Neural progenitor cell (in vitro differentiated cells): ENCODE results near the gene FAM229A. TPM values are rescaled to one million over a fixed set of nuclear protein-coding genes. Genes with fewer than 3 reads are reported as not detected.
A peak's percentile ranks its signal among the peaks of the same experiment; 100 is the strongest.

Source experiments
- DNase-seq: peaks from one replicate; pipeline ENCODE4 v3.0.0-alpha.2; 2016; ENCODE audit warnings: low spot score
- H2AFZ ChIP-seq: fragments of 200-600 bp; sonication (generic); replicated peaks from 2 replicates; pipeline ENCODE4 v1.6.1; 2016; ENCODE audit warnings: antibody characterized with exemption
- H3F3A ChIP-seq: fragments of 200-600 bp; sonication (generic); 2 replicates; pipeline ENCODE4 v1.6.1; 2016; ENCODE audit warnings: antibody characterized with exemption, low read depth
- H3K27ac ChIP-seq: fragments of 200-600 bp; sonication (generic); 2 replicates; pipeline ENCODE4 v1.5.1; 2016; ENCODE audit warnings: mild to moderate bottlenecking
- H3K27me3 ChIP-seq: fragments of 200-600 bp; sonication (generic); 2 replicates; pipeline ENCODE4 v1.6.1; 2016; ENCODE audit warnings: mild to moderate bottlenecking, moderate library complexity
- H3K36me3 ChIP-seq: fragments of 200-600 bp; sonication (generic); 2 replicates; pipeline ENCODE4 v1.5.1; 2016
- H3K4me1 ChIP-seq: fragments of 200-600 bp; sonication (generic); 2 replicates; pipeline ENCODE4 v1.6.1; 2016; ENCODE audit warnings: mixed run types
- H3K4me2 ChIP-seq: fragments of 200-600 bp; sonication (generic); 2 replicates; pipeline ENCODE4 v1.6.1; 2016
- H3K4me3 ChIP-seq: fragments of 200-600 bp; sonication (generic); 2 replicates; pipeline ENCODE4 v1.5.1; 2016
- H3K79me2 ChIP-seq: fragments of 200-600 bp; sonication (generic); 2 replicates; pipeline ENCODE4 v1.6.1; 2016; ENCODE audit warnings: low read depth
- H3K9ac ChIP-seq: fragments of 200-600 bp; sonication (generic); 2 replicates; pipeline ENCODE4 v1.6.1; 2016
- H3K9me3 ChIP-seq: fragments of 200-600 bp; sonication (generic); 2 replicates; pipeline ENCODE4 v1.5.1; 2016; ENCODE audit warnings: low read depth
- H4K20me1 ChIP-seq: fragments of 200-600 bp; sonication (generic); 2 replicates; pipeline ENCODE4 v1.6.1; 2016; ENCODE audit warnings: low read depth
- H3K27ac Mint-ChIP-seq: 3 replicates; pipeline ENCODE4 v1.8.0; 2021; ENCODE audit warnings: mixed read lengths
- H3K27me3 Mint-ChIP-seq: 2 replicates; pipeline ENCODE4 v1.8.0; 2022; ENCODE audit warnings: low read depth, mild to moderate bottlenecking, inconsistent platforms, moderate library complexity, mixed read lengths; ENCODE audit not compliant: insufficient read depth
- H3K36me3 Mint-ChIP-seq: 3 replicates; pipeline ENCODE4 v1.8.0; 2021; ENCODE audit warnings: mixed read lengths
- H3K4me1 Mint-ChIP-seq: 3 replicates; pipeline ENCODE4 v1.8.0; 2021; ENCODE audit warnings: mixed read lengths
- H3K4me3 Mint-ChIP-seq: 3 replicates; pipeline ENCODE4 v1.8.0; 2021; ENCODE audit warnings: mild to moderate bottlenecking, moderate library complexity, mixed read lengths
- H3K9me3 Mint-ChIP-seq: 3 replicates; pipeline ENCODE4 v1.8.0; 2020; ENCODE audit warnings: mixed read lengths
- CTCF ChIP-seq: fragments of 200-600 bp; sonication (generic); IDR thresholded peaks from 2 replicates; pipeline ENCODE4 v1.5.1; 2017; ENCODE audit warnings: antibody characterized with exemption, mild to moderate bottlenecking
- EZH2 ChIP-seq: fragments of 200-600 bp; sonication (generic); IDR thresholded peaks from 2 replicates; pipeline ENCODE4 v1.6.1; 2017; ENCODE audit warnings: antibody characterized with exemption, mild to moderate bottlenecking, moderate library complexity
- EZH2phosphoT487 ChIP-seq: fragments of 200-600 bp; sonication (generic); IDR thresholded peaks from 2 replicates; pipeline ENCODE4 v1.6.1; 2017; ENCODE audit warnings: antibody characterized with exemption
- total RNA-seq: library from RNA; depleted of rRNA; stranded (reverse); fragments of >200 nt; gene quantifications from 2 replicates; pipeline ENCODE4 v1.2.3, GENCODE V29; 2015; ENCODE audit warnings: low replicate concordance

The FAM229A gene
- total RNA-seq, 1 donor from 2014 or later: 3.8 TPM

GRCh38 chr1:32365445-32365844, 3.2 kb upstream of the FAM229A start:
- peaks cover 11% of the 10 kb centered on the region for H3K4me1 Mint-ChIP-seq
- H3K9me3 Mint-ChIP-seq: no peaks in the 10 kb centered on the region
- no peaks in the 10 kb centered on the region for H3K79me2 ChIP-seq
- peaks cover 12% of the 10 kb centered on the region for H3F3A ChIP-seq
- H3K27me3 ChIP-seq: peaks cover 26% of the 10 kb centered on the region
- peaks cover 6% of the 10 kb centered on the region for H4K20me1 ChIP-seq
- H3K27ac ChIP-seq: no peak overlapping the region
- no peak for TF ChIP-seq CTCF
- no peak for TF ChIP-seq EZH2phosphoT487
- no peak for TF ChIP-seq EZH2
- H3K9me3 ChIP-seq: no peaks in the 10 kb centered on the region
- H3K4me2 ChIP-seq: no peak overlapping the region
- no peak for DNase-seq
- peaks cover 18% of the 10 kb centered on the region for H3K36me3 Mint-ChIP-seq
- H3K36me3 ChIP-seq: no peaks in the 10 kb centered on the region
- no peak overlapping the region for H3K4me3 ChIP-seq
- peak overlapping the region; percentile 9 for H3K4me3 Mint-ChIP-seq
- H3K4me1 ChIP-seq: peaks cover 4% of the 10 kb centered on the region
- no peak overlapping the region for H3K9ac ChIP-seq
- peaks cover 15% of the 10 kb centered on the region for H3K27me3 Mint-ChIP-seq
- no peak overlapping the region for H3K27ac Mint-ChIP-seq
- no peak overlapping the region for H2AFZ ChIP-seq

- Histone ChIP-seq H3K9me3 (no peaks in the 10 kb centered on the region), H2AFZ (no peak overlapping the region), H3K36me3 (no peaks in the 10 kb centered on the region), H3K27me3 (peaks cover 30% of the 10 kb centered on the region), H4K20me1 (peaks cover 6% of the 10 kb centered on the region), H3K4me3 (no peak overlapping the region), H3F3A (peaks cover 12% of the 10 kb centered on the region), H3K27ac (no peak overlapping the region), H3K79me2 (no peaks in the 10 kb centered on the region), H3K4me2 (no peak overlapping the region), H3K4me1 (peaks cover 4% of the 10 kb centered on the region), H3K9ac (no peak overlapping the region)
- Mint-ChIP-seq H3K4me3 (no peak overlapping the region), H3K4me1 (peaks cover 12% of the 10 kb centered on the region), H3K27me3 (peaks cover 14% of the 10 kb centered on the region), H3K9me3 (no peaks in the 10 kb centered on the region), H3K27ac (no peak overlapping the region), H3K36me3 (peaks cover 18% of the 10 kb centered on the region)
- no peak for DNase-seq
- no peak for TF ChIP-seq EZH2
- no peak for TF ChIP-seq EZH2phosphoT487
- no peak for TF ChIP-seq CTCF
These were observed 2.6 kb upstream of the FAM229A start for GRCh38 chr1:32364836-32365235.

- H3K36me3 Mint-ChIP-seq: peaks cover 17% of the 10 kb centered on the region
- H3K27me3 ChIP-seq: peaks cover 30% of the 10 kb centered on the region
These were observed 1.4 kb upstream of the FAM229A start for GRCh38 chr1:32363713-32364112.

More at GRCh38 chr1:32363713-32364112, 1.4 kb upstream of the FAM229A start:
- Histone ChIP-seq H4K20me1 (peaks cover 6% of the 10 kb centered on the region), H3K79me2 (no peaks in the 10 kb centered on the region), H3K4me2 (no peak overlapping the region), H3K9me3 (no peaks in the 10 kb centered on the region), H3K36me3 (no peaks in the 10 kb centered on the region), H3F3A (peaks cover 12% of the 10 kb centered on the region), H3K27ac (no peak overlapping the region), H2AFZ (no peak overlapping the region), H3K4me1 (peaks cover 4% of the 10 kb centered on the region), H3K4me3 (no peak overlapping the region), H3K9ac (no peak overlapping the region)
- Mint-ChIP-seq H3K4me3 (no peak overlapping the region), H3K27ac (no peak overlapping the region), H3K4me1 (peaks cover 18% of the 10 kb centered on the region), H3K9me3 (no peaks in the 10 kb centered on the region), H3K27me3 (peaks cover 16% of the 10 kb centered on the region)
- TF ChIP-seq EZH2 (no peak), EZH2phosphoT487 (no peak), CTCF (no peak)
- no peak for DNase-seq
